ENCODE results near the gene NAT8L. TPM values are rescaled to one million over a fixed set of nuclear protein-coding genes. Genes with fewer than 3 reads are reported as not detected.

The NAT8L gene
- total RNA-seq, 4 donors from 2014 or later, result 0.14 to 1.9 (median 0.64) TPM; not detected in 1

- in situ Hi-C loops (cut with MboI; ENCODE audit: low pct_ligation_motif_present in 1 of 4, low pct_unique_long_range_greater_than_20kb in 1 of 4, low sequenced_read_pairs in 3 of 4) (no loop called here), intact Hi-C loops (cut with DNase I; ENCODE audit: low total_unique reads) (no loop called here)
- H3K4me3 ChIP-seq, result no peak overlapping the region
- H3K9me3 ChIP-seq, result no peaks in the 10 kb centered on the region
- H3K36me3 ChIP-seq, result no peaks in the 10 kb centered on the region
- 76% methylated on average over 10 of the region's 16 CpGs; no CpG with 5 or more reads in 1 of the 2 donors for WGBS, 2 donors (ENCODE audit: low coverage in 1 of 2)
- DNase-seq, result no peak
- TF ChIP-seq EP300 (IDR thresholded peaks at IDR 0.05; ENCODE audit: low read depth) (no peak), POLR2A (IDR thresholded peaks at IDR 0.05) (no peak), POLR2AphosphoS5 (IDR thresholded peaks at IDR 0.05) (no peak)
- TF ChIP-seq, protein P1, sequence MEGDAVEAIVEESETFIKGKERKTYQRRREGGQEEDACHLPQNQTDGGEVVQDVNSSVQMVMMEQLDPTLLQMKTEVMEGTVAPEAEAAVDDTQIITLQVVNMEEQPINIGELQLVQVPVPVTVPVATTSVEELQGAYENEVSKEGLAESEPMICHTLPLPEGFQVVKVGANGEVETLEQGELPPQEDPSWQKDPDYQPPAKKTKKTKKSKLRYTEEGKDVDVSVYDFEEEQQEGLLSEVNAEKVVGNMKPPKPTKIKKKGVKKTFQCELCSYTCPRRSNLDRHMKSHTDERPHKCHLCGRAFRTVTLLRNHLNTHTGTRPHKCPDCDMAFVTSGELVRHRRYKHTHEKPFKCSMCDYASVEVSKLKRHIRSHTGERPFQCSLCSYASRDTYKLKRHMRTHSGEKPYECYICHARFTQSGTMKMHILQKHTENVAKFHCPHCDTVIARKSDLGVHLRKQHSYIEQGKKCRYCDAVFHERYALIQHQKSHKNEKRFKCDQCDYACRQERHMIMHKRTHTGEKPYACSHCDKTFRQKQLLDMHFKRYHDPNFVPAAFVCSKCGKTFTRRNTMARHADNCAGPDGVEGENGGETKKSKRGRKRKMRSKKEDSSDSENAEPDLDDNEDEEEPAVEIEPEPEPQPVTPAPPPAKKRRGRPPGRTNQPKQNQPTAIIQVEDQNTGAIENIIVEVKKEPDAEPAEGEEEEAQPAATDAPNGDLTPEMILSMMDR (IDR thresholded peaks at IDR 0.05), result no peak
- no peaks in the 10 kb centered on the region for H3K4me1 ChIP-seq
- peaks cover 5% of the 10 kb centered on the region for H3K27me3 ChIP-seq
- H3K27ac ChIP-seq, result no peak overlapping the region
Measured at GRCh38 chr4:2071252-2071911, 12.3 kb downstream of the NAT8L start.

- Histone ChIP-seq H3K36me3 (no peaks in the 10 kb centered on the region), H3K9me3 (no peaks in the 10 kb centered on the region), H3K27ac (no peak overlapping the region), H3K4me3 (no peak overlapping the region), H3K4me1 (no peaks in the 10 kb centered on the region), H3K27me3 (peaks cover 5% of the 10 kb centered on the region)
- in situ Hi-C loops (cut with MboI; ENCODE audit: low pct_ligation_motif_present in 1 of 4, low pct_unique_long_range_greater_than_20kb in 1 of 4, low sequenced_read_pairs in 3 of 4) (no loop called here), intact Hi-C loops (cut with DNase I; ENCODE audit: low total_unique reads) (no loop called here)
- 75% methylated on average over 25 of the region's 28 CpGs; no CpG with 5 or more reads in 1 of the 2 donors for WGBS, 2 donors (ENCODE audit: low coverage in 1 of 2)
- no peak for TF ChIP-seq POLR2AphosphoS5 (IDR thresholded peaks at IDR 0.05)
- TF ChIP-seq POLR2A (IDR thresholded peaks at IDR 0.05), result no peak
- TF ChIP-seq, protein P1 (IDR thresholded peaks at IDR 0.05), result no peak
- no peak for TF ChIP-seq EP300 (IDR thresholded peaks at IDR 0.05; ENCODE audit: low read depth)
- no peak for DNase-seq
Measured at GRCh38 chr4:2071912-2072867, 13.1 kb downstream of the NAT8L start.

GRCh38 chr4:2072971-2073807 is 14.1 kb downstream of the NAT8L start:
- no peaks in the 10 kb centered on the region for H3K36me3 ChIP-seq
- no peak for DNase-seq
- in situ Hi-C loops (cut with MboI; ENCODE audit: low pct_ligation_motif_present in 1 of 4, low pct_unique_long_range_greater_than_20kb in 1 of 4, low sequenced_read_pairs in 3 of 4) (no loop called here), intact Hi-C loops (cut with DNase I; ENCODE audit: low total_unique reads) (no loop called here)
- no peak overlapping the region for H3K4me3 ChIP-seq
- H3K27me3 ChIP-seq, result peaks cover 5% of the 10 kb centered on the region
- H3K9me3 ChIP-seq, result no peaks in the 10 kb centered on the region
- no peak overlapping the region for H3K27ac ChIP-seq
- TF ChIP-seq EP300 (IDR thresholded peaks at IDR 0.05; ENCODE audit: low read depth), result no peak
- no peak for TF ChIP-seq POLR2AphosphoS5 (IDR thresholded peaks at IDR 0.05)
- TF ChIP-seq, protein P1 (IDR thresholded peaks at IDR 0.05), result no peak
- no peak for TF ChIP-seq POLR2A (IDR thresholded peaks at IDR 0.05)
- WGBS, 2 donors (ENCODE audit: low coverage in 1 of 2), result 86% methylated on average over 12 of the region's 20 CpGs; no CpG with 5 or more reads in 1 of the 2 donors
- no peaks in the 10 kb centered on the region for H3K4me1 ChIP-seq
